ENCODE results near the gene NHSL2. TPM values are rescaled to one million over a fixed set of nuclear protein-coding genes. Genes with fewer than 3 reads are reported as not detected.
A peak's percentile ranks its signal among the peaks of the same experiment; 100 is the strongest.
"Not testable (repeated sequence)": the region's sequence is repeated elsewhere in the genome, so short reads cannot be mapped to it uniquely, and the experiment has no call there.

Gene NHSL2
- polyA plus RNA-seq (ENCODE audit: insufficient read length in 10 of 10) = 10 to 100 TPM in 2 of 10 donors, 1 to 10 TPM in 8; 7.7 to 13.1 (median 8.7) TPM
- long read RNA-seq, donor 1 = 0 reads
- long read RNA-seq, donor 2 = 0 reads
- long read RNA-seq, donor 3 = 0 reads
- long read RNA-seq, donor 4 = 0 reads
- long read RNA-seq, donor 5, partial matches to known transcripts = 5 of 5 reads
- long read RNA-seq, donor 5, other reads (novel, unspliced or antisense) = 0 of 5 reads
- long read RNA-seq, donor 6 = 0 reads
- long read RNA-seq, donor 7 = 0 reads
- long read RNA-seq, donor 8 = 0 reads
- long read RNA-seq, donor 9 = 0 reads

GRCh38 chrX:71910643-71910985, at the start of gene NHSL2:
Gene NHSL2, plus strand, starts transcription at chrX:71910845.
- peak in 2 of 3 donors; percentile 45 to 74 for DNase-seq

GRCh38 chrX:71867680-71868079, 43.0 kb upstream of the NHSL2 start:
- DNase-seq = no peak

GRCh38 chrX:71869566-71869965, 41.1 kb upstream of the NHSL2 start:
- DNase-seq = not testable (repeated sequence)

- peak in 1 of 3 donors; percentile 2 for DNase-seq
These were observed 40.2 kb upstream of the NHSL2 start for GRCh38 chrX:71870208-71871098.

GRCh38 chrX:71871367-71871766, 39.3 kb upstream of the NHSL2 start:
- DNase-seq = peak in 1 of 3 donors; percentile 13

- DNase-seq = no peak
These were observed 37.8 kb upstream of the NHSL2 start for GRCh38 chrX:71872542-71873458.

- DNase-seq = no peak
These were observed 37.2 kb upstream of the NHSL2 start for GRCh38 chrX:71873459-71873833.

- not testable (repeated sequence) for DNase-seq
These were observed 33.8 kb upstream of the NHSL2 start for GRCh38 chrX:71876841-71877240.

- no peak for DNase-seq
These were observed 25.5 kb upstream of the NHSL2 start for GRCh38 chrX:71885099-71885498.

GRCh38 chrX:71895607-71896006, 15.0 kb upstream of the NHSL2 start:
- no peak for DNase-seq

GRCh38 chrX:71906144-71906543, 4.5 kb upstream of the NHSL2 start:
- no peak for DNase-seq

- DNase-seq = no peak
These were observed 2.3 kb upstream of the NHSL2 start for GRCh38 chrX:71908387-71908786.

- DNase-seq = peak in 1 of 3 donors; percentile 58
These were observed 689 bp upstream of the NHSL2 start for GRCh38 chrX:71909956-71910355.

- peak in 1 of 3 donors; percentile 70 for DNase-seq
These were observed 513 bp downstream of the NHSL2 start for GRCh38 chrX:71910986-71911730.

- DNase-seq = peak in 1 of 3 donors; percentile 55
These were observed 1.0 kb downstream of the NHSL2 start for GRCh38 chrX:71911731-71912050.

GRCh38 chrX:71912156-71912555, 1.5 kb downstream of the NHSL2 start:
- peak in 1 of 3 donors; percentile 45 for DNase-seq

- DNase-seq = no peak
These were observed 2.7 kb downstream of the NHSL2 start for GRCh38 chrX:71913156-71913950.

- DNase-seq = peak in 1 of 3 donors; percentile 36
These were observed 7.1 kb downstream of the NHSL2 start for GRCh38 chrX:71917621-71918343.

GRCh38 chrX:71919431-71919830, 8.8 kb downstream of the NHSL2 start:
- DNase-seq = peak in 1 of 3 donors; percentile 33

GRCh38 chrX:71919886-71920285, 9.2 kb downstream of the NHSL2 start:
- no peak for DNase-seq

Data from muscle of back (tissue), 13 donors.